Stimulated activated CD8-positive, alpha-beta memory T cell treated with anti-CD3 and anti-CD28 coated beads, Interleukin-7, amount 100 ng/mL, for 1 hour (primary cell): ENCODE results near the gene RIPK1.
A peak's percentile ranks its signal among the peaks of the same experiment; 100 is the strongest.
"Not testable (repeated sequence)": the region's sequence is repeated elsewhere in the genome, so short reads cannot be mapped to it uniquely, and the experiment has no call there.

Experiments
- DNase-seq, 2 donors: peaks; one replicate each; pipeline ENCODE4 v3.0.0-alpha.2; 2020; ENCODE audit warnings: low read depth in 2 of 2

RIPK1 gene

GRCh38 chr6:3136292-3137011 is 68.2 kb downstream of the RIPK1 start:
- DNase-seq: no peak

GRCh38 chr6:3137057-3137777 is 68.9 kb downstream of the RIPK1 start:
- no peak for DNase-seq

GRCh38 chr6:3137873-3138272 is 69.6 kb downstream of the RIPK1 start:
- not testable (repeated sequence) for DNase-seq

- DNase-seq: no peak
Measured at GRCh38 chr6:3138341-3138740, 70.0 kb downstream of the RIPK1 start.

- DNase-seq: no peak
Measured at GRCh38 chr6:3139090-3139903, 71.0 kb downstream of the RIPK1 start.

GRCh38 chr6:3140201-3140600 is 71.9 kb downstream of the RIPK1 start:
- DNase-seq: no peak

GRCh38 chr6:3142536-3142935 is 74.2 kb downstream of the RIPK1 start:
- no peak for DNase-seq

GRCh38 chr6:3143158-3143557 is 74.9 kb downstream of the RIPK1 start:
- DNase-seq: no peak

GRCh38 chr6:3144571-3144970 is 76.3 kb downstream of the RIPK1 start:
- DNase-seq: no peak

- DNase-seq: no peak
Measured at GRCh38 chr6:3147914-3148757, 79.8 kb downstream of the RIPK1 start.

- DNase-seq: no peak
Measured at GRCh38 chr6:3151691-3152090, 83.4 kb downstream of the RIPK1 start.

GRCh38 chr6:3152689-3153088 is 84.4 kb downstream of the RIPK1 start:
- no peak for DNase-seq

GRCh38 chr6:3155416-3155815 is 87.1 kb downstream of the RIPK1 start:
- DNase-seq: not testable (repeated sequence)

- not testable (repeated sequence) for DNase-seq
Measured at GRCh38 chr6:3156184-3157130, 88.2 kb downstream of the RIPK1 start.

GRCh38 chr6:3157131-3157933 is 89.0 kb downstream of the RIPK1 start, which contains the start of gene TUBB2A:
TUBB2A (minus strand) TSS chr6:3157544; CDS start chr6:3157463, 81 bp downstream.
- DNase-seq: peak; percentile 76 to 86

- peak; percentile 37 to 38 for DNase-seq
Measured at GRCh38 chr6:3159805-3160781, 91.8 kb downstream of the RIPK1 start.

- DNase-seq: no peak
Measured at GRCh38 chr6:3162067-3162497, 93.8 kb downstream of the RIPK1 start.
